ENCODE results near the gene CIB2.

The CIB2 gene

GRCh38 chr15:78149805-78150751 lies 18.8 kb upstream of the CIB2 start:
- no peak for DNase-seq (ENCODE audit: low read depth)
- H3K4me3 ChIP-seq (ENCODE audit: low read depth, low read length) = peak overlapping the region; percentile 76

DNA sequence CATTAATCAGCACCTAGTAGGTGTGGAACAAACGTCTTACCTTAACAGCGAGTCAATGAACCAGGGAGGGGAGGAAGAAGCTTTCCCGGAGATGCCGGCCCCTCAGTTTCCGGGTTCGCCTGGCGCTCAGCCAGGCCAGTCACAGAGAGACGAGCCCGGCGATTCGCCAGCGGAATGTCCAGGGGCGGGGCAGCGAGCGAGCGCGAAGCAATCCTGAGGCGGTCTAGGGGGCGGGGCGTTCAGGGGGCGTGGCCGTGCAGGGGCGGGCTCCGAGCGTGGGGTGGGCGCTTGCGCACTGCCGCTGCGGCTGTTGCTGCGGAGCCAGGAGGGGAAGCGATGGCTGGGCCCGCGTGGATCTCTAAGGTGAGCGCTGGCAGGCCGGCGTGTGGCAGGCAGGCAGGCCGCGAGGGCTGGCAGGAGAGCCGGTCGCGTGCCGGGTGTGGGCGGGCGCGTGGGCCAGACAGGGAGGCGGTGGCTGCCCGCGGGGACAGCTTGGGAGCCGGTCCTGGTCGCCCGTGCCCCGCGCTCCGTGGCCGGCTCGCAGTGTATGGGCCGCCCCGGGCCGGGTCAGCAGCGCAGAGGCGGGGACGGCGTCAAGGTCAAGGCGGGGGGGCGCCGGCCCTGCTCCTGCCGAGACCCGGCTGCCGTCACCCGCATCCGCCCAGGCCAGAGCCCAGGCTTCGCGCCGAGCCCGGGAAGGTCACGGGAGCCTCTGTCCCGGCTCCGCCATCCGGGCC lies 18.0 kb upstream of the CIB2 start, which contains the start of gene IDH3A:
IDH3A (plus strand) TSS at position 295 of the 737 bp plus-strand sequence; CDS start at position 337, 42 bp downstream.
- peak; percentile 79 for DNase-seq (ENCODE audit: low read depth)
- peak within 1 kb of the TSS; percentile 76 for H3K4me3 ChIP-seq (ENCODE audit: low read depth, low read length)

DNA sequence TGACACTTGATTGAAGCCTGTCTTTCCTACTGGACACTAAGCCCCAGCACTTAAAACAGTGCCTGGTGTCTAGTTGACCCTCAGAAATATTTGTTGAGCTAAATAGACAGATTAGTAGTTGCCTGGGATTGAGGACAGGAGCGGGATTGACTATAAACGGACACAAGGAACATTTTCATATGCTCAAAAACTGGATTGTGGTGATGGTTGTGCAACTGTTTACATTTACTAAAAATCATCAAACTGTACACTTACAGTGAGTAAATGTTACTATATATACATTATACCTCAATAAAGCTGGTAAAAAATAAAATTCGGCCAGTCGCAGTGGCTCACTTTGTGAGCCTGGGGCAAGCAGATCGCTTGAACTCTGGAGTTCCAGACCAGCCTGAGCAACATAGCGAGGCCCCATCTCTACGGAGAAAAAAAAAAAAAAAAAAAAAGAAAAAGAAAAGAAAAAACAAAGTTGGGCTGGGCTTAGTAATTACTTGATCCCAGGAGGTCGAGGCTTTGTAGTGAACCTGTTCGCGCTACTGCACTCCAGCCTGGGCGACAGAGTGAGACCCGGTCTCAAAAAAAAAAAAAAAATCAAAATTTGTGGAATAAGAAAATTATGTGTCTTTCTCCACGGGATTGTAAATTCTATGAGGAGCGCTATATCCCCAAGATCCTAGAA lies 17.3 kb upstream of the CIB2 start:
- no peak for DNase-seq (ENCODE audit: low read depth)
- peak overlapping the region; percentile 76 for H3K4me3 ChIP-seq (ENCODE audit: low read depth, low read length)

GRCh38 chr15:78147566-78147965 lies 16.3 kb upstream of the CIB2 start:
- DNase-seq (ENCODE audit: low read depth) = no peak
- H3K4me3 ChIP-seq (ENCODE audit: low read depth, low read length) = no peak overlapping the region

DNA sequence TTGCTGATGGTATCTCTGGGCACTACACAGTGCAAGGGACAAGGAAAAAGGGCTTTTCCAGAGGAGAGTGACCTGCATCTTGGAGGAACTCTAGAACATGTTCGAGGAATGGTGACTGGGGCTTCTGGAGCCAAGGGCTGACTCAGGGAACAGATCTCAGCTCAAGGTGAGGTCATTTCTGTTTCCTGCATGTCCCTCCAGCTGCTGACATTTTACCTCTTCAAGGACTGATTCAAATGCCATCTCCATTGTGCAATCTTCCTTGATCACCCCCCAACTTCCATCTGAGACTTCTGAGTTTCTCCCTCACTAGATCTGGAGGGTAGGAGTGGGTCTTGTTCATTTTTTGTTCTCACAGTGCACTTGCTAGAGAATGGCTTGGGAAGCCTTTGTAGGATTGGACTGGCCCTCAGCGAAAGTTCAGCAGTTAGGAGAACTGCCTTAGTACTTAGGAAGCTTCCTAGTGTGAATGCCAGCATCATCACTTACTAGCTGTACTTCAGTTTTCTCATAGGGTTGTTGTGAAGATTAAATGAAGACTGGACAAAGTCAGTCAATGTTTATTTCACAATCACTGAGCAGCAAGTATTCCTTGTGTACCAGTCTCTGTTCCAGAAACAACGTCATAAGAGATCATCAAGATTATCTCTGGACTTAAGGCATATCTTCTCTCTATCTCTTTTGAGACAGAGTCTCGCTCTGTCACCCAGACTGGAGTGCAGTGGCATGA lies 15.3 kb upstream of the CIB2 start:
- no peak for DNase-seq (ENCODE audit: low read depth)
- no peak overlapping the region for H3K4me3 ChIP-seq (ENCODE audit: low read depth, low read length)

DNA sequence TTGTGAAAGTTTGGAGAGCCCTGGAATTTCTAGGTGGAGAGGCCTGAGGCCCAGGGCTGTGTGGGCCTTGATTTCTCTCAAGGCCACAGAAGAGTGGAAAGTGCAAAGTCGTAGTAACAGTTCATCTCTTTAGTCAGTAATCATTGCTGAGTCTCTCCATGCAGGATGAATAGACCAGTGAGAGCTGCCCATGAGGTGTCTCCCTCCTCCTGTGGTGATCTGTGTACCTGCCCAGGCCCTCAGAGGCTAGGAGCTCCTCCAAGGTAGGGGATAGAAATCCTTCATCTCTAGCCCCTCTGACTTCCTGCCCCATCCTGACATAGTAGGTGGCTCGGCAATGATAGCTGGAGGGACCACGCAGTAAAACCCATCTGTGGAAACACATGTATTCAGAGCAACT lies 11.1 kb upstream of the CIB2 start:
- no peak for DNase-seq (ENCODE audit: low read depth)
- no peak overlapping the region for H3K4me3 ChIP-seq (ENCODE audit: low read depth, low read length)

- no peak for DNase-seq (ENCODE audit: low read depth)
- H3K4me3 ChIP-seq (ENCODE audit: low read depth, low read length) = no peak overlapping the region
These were observed 9.0 kb upstream of the CIB2 start for GRCh38 chr15:78140292-78140691.

DNA sequence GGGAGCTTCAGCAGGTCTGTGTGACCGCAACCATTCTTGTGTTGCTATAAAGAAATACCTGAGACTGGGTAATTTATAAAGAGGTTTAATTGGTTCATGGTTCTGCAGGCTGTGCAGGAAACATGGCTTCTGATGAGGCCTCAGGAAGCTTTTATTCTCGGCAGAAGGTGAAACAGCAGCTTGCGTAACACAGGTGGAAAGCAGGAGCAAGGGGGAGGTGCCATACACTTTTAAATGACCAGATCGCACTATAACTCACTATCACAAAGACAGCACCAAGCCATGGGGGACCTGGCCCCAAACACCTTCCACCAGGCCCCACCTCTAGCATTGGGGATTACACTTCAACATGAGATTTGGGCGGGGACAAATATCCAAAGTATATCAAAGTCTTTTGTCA lies 8.3 kb upstream of the CIB2 start:
- H3K4me3 ChIP-seq (ENCODE audit: low read depth, low read length) = no peak overlapping the region
- no peak for DNase-seq (ENCODE audit: low read depth)

- no peak for DNase-seq (ENCODE audit: low read depth)
- H3K4me3 ChIP-seq (ENCODE audit: low read depth, low read length) = no peak overlapping the region
These were observed 2.6 kb upstream of the CIB2 start for GRCh38 chr15:78133801-78134200.

- DNase-seq (ENCODE audit: low read depth) = no peak
- peak overlapping the region; percentile 68 for H3K4me3 ChIP-seq (ENCODE audit: low read depth, low read length)
These were observed 565 bp downstream of the CIB2 start for GRCh38 chr15:78130466-78131294.

DNA sequence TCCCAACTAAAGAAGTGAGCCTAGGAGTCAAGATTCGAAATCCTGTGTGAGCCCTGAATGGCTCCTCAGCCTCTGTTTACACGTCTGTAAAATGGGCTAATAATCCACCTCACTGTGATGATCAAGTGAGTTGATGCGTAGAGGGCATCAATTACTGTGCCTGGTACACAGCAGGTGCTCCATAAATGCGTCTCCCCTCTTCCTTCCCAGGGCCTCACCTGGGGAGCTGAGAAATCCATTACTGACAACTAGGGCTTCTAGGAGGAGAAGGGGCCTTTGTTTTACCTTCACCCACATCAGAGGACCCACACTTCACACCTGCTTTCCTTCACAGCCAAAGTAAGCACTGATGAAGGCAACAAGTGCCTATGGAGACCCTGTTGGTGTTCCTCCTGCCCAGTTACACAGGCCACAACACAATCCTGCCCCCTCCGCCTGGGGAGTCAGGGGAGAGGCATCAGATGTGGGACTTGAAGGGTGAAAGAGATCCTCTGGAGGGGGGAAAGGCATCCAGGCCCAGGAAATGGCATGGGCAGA lies 1.4 kb downstream of the CIB2 start:
- DNase-seq (ENCODE audit: low read depth) = no peak
- no peak overlapping the region for H3K4me3 ChIP-seq (ENCODE audit: low read depth, low read length)

GRCh38 chr15:78129077-78129750 lies 2.0 kb downstream of the CIB2 start:
- DNase-seq (ENCODE audit: low read depth) = no peak

DNA sequence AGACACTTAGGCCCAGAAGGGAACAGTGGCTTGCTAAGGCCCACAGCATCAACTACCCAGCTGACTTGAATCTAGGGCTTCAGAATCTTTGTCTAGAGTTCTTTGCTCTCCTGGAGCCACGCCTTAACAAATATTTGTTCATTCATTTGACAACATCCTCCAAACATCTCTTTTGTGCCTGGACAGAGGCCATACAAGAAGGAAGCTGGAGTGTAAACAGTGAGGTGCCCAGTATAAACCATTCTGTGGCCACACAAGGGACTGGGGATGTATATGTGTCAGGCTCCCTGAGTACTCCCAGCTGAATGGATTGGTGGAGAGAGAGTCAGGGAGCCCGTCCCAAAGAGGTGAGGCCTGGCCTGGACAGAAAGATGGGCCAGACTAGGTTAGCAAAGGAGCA lies 3.4 kb downstream of the CIB2 start:
- DNase-seq (ENCODE audit: low read depth) = no peak

More at GRCh38 chr15:78129077-78129750, 2.0 kb downstream of the CIB2 start:
- no peak overlapping the region for H3K4me3 ChIP-seq (ENCODE audit: low read depth, low read length)

GRCh38 chr15:78125267-78125666 lies 6.0 kb downstream of the CIB2 start:
- no peak for DNase-seq (ENCODE audit: low read depth)
- no peak overlapping the region for H3K4me3 ChIP-seq (ENCODE audit: low read depth, low read length)

More for the DNA sequence above, 3.4 kb downstream of the CIB2 start:
- no peak overlapping the region for H3K4me3 ChIP-seq (ENCODE audit: low read depth, low read length)

- DNase-seq (ENCODE audit: low read depth) = no peak
- H3K4me3 ChIP-seq (ENCODE audit: low read depth, low read length) = no peak overlapping the region
These were observed 10.7 kb downstream of the CIB2 start for GRCh38 chr15:78120523-78120922.

- no peak for DNase-seq (ENCODE audit: low read depth)
- H3K4me3 ChIP-seq (ENCODE audit: low read depth, low read length) = no peak overlapping the region
These were observed 18.7 kb downstream of the CIB2 start for GRCh38 chr15:78112551-78112950.

GRCh38 chr15:78111788-78112187 lies 19.5 kb downstream of the CIB2 start:
- H3K4me3 ChIP-seq (ENCODE audit: low read depth, low read length) = no peak overlapping the region
- DNase-seq (ENCODE audit: low read depth) = no peak

Measured in skeletal muscle cell (primary cell).